HepG2 (cell line): Measurements from ENCODE around the gene THRSP. TPM values are rescaled to one million over a fixed set of nuclear protein-coding genes. Genes with fewer than 3 reads are reported as not detected.
A peak's percentile ranks its signal among the peaks of the same experiment; 100 is the strongest.

ENCODE experiments used
- ATAC-seq: fragments of 200-7000 bp; cut with Tn5 transposase; 3 replicates; pipeline ENCODE4 v1.9.1; 2020; ENCODE audit warnings: mild to moderate bottlenecking, moderate library complexity
- BruUV-seq: library from RNA; stranded (reverse); fragments of 400-500 nt; replicated peaks from 2 replicates; lab custom pipeline; 2021; lab: Mats Ljungman, UMichigan
- CTCF ChIA-PET: fragments of 300-600 bp; formaldehyde crosslinking; extraction: SDS; loops from one replicate; lab custom pipeline; 2021; ENCODE audit warnings: low total read pairs, inconsistent platforms, low intra/inter-chr PET ratio; lab: Yijun Ruan, JAX
- POLR2A ChIA-PET: fragments of 350-600 bp; sonication (Branson Sonifier 250); formaldehyde crosslinking; loops from one replicate; lab custom pipeline; 2020; ENCODE audit warnings: antibody characterized with exemption, inconsistent platforms; lab: Yijun Ruan, JAX
- DNase-seq: peaks from one replicate; pipeline ENCODE4 v3.0.0-alpha.2; 2015; ENCODE audit warnings: low spot score
- FAIRE-seq: peaks from 3 replicates; lab custom pipeline; 2011; peaks lifted over from hg19 to GRCh38; lab: Jason Lieb, UNC
- H2AFZ ChIP-seq: one replicate; pipeline ENCODE4 v1.6.1; 2011; ENCODE audit warnings: low read length, inconsistent platforms
- H3K27ac ChIP-seq: fragments of 300-600 bp; 3 replicates; pipeline ENCODE4 v1.8.0; 2011; ENCODE audit warnings: mixed run types, mild to moderate bottlenecking, mixed read lengths, low read length, inconsistent platforms; ENCODE audit not compliant: insufficient read depth; ENCODE audit errors: extremely low read length
- H3K27me3 ChIP-seq, 2 experiments: fragments of 200-600 bp in 1 of 2; 2 replicates in 1 of 2; 3 replicates in 1 of 2; pipeline versions ENCODE4 v1.6.0 to v1.8.0; 2011; ENCODE audit warnings: low read length in 2 of 2, mild to moderate bottlenecking in 2 of 2, moderate library complexity in 2 of 2, inconsistent platforms in 1 of 2; ENCODE audit not compliant: insufficient read depth in 2 of 2, control insufficient read depth in 1 of 2
- H3K36me3 ChIP-seq, 2 experiments: fragments of 200-600 bp in 1 of 2; replicated peaks in 1 of 2; 2 replicates in 1 of 2; 3 replicates in 1 of 2; pipeline versions ENCODE4 v1.5.1 to v1.8.0; 2011; ENCODE audit warnings: low read length in 2 of 2, inconsistent platforms in 1 of 2; ENCODE audit not compliant: insufficient read depth in 2 of 2, control insufficient read depth in 1 of 2
- H3K4me1 ChIP-seq: 2 replicates; pipeline ENCODE4 v1.5.1; 2012; ENCODE audit warnings: low read length, inconsistent platforms; ENCODE audit not compliant: insufficient read depth
- H3K4me2 ChIP-seq: 2 replicates; pipeline ENCODE4 v1.6.0; 2011; ENCODE audit warnings: low read depth, low read length, inconsistent platforms
- H3K4me3 ChIP-seq, 3 experiments: fragments of 200-600 bp in 1 of 3; sonication (generic), shearing (Covaris generic) in 1 of 3; replicated peaks in 1 of 3; 2 replicates each; pipeline ENCODE4 v1.5.1; 2011 to 2016; ENCODE audit warnings: low read length in 3 of 3, inconsistent platforms in 2 of 3, low read depth in 2 of 3, mild to moderate bottlenecking in 2 of 3, control low read depth in 1 of 3, mixed read lengths in 1 of 3; ENCODE audit not compliant: insufficient read depth in 1 of 3
- H3K79me2 ChIP-seq: one replicate; pipeline ENCODE4 v1.6.1; 2011; ENCODE audit warnings: low read length, inconsistent platforms; ENCODE audit not compliant: insufficient read depth
- H3K9ac ChIP-seq: 2 replicates; pipeline ENCODE4 v1.6.0; 2011; ENCODE audit warnings: mild to moderate bottlenecking, low read depth, low read length, inconsistent platforms; ENCODE audit not compliant: insufficient read depth
- H3K9me3 ChIP-seq: 2 replicates; pipeline ENCODE4 v1.5.1; 2012; ENCODE audit warnings: mild to moderate bottlenecking, low read length
- H4K20me1 ChIP-seq: 2 replicates; pipeline ENCODE4 v1.6.0; 2011; ENCODE audit warnings: inconsistent platforms, mild to moderate bottlenecking, low read length, moderate library complexity; ENCODE audit not compliant: insufficient read depth
- ARHGAP35 ChIP-seq: sonication (generic); formaldehyde crosslinking; IDR thresholded peaks from 2 replicates; pipeline ENCODE4 v1.9.0; 2022; ENCODE audit warnings: mild to moderate bottlenecking, inconsistent platforms, moderate library complexity, missing genetic modification reagents, borderline replicate concordance
- ATF7 ChIP-seq, 2 experiments: fragments of 450-650 bp in 1 of 2; sonication (generic) in 1 of 2; formaldehyde crosslinking in 1 of 2; IDR thresholded peaks; 2 replicates each; pipeline versions ENCODE4 v1.4.0 to v1.6.1; 2016 to 2020; ENCODE audit warnings: antibody characterized with exemption in 1 of 2, mild to moderate bottlenecking in 1 of 2, missing genetic modification reagents in 1 of 2
- BCL6 ChIP-seq: IDR thresholded peaks from 2 replicates; pipeline ENCODE4 v1.6.1; 2016; ENCODE audit warnings: missing genetic modification reagents, missing compliant biosample characterization
- CREB1 ChIP-seq, 2 experiments: fragments of 450-650 bp in 1 of 2; IDR thresholded peaks; 2 replicates each; pipeline ENCODE4 v1.6.1; 2016 to 2017; ENCODE audit warnings: control low read depth in 1 of 2, mild to moderate bottlenecking in 1 of 2, missing compliant biosample characterization in 1 of 2, missing genetic modification characterization in 1 of 2
- FLYWCH1 ChIP-seq: sonication (generic); formaldehyde crosslinking; IDR thresholded peaks from 2 replicates; pipeline ENCODE4 v1.8.1; 2023; ENCODE audit warnings: mild to moderate bottlenecking, missing genetic modification reagents
- FOSL2 ChIP-seq: sonication (generic); formaldehyde crosslinking; IDR thresholded peaks from 2 replicates; pipeline ENCODE4 v1.4.0; 2020; ENCODE audit warnings: missing genetic modification reagents
- LCORL ChIP-seq, 2 experiments: fragments of 450-650 bp in 1 of 2; sonication (generic) in 1 of 2; formaldehyde crosslinking in 1 of 2; IDR thresholded peaks; 2 replicates each; pipeline versions ENCODE4 v1.5.0 to v1.6.1; 2017 to 2020; ENCODE audit warnings: antibody characterized with exemption in 1 of 2, missing genetic modification reagents in 1 of 2
- REL ChIP-seq: sonication (generic); formaldehyde crosslinking; conservative IDR thresholded peaks from 2 replicates; pipeline ENCODE4 v1.8.0; 2022; ENCODE audit warnings: mild to moderate bottlenecking, missing genetic modification reagents, moderate library complexity
- TOPORS ChIP-seq: sonication (generic); formaldehyde crosslinking; IDR thresholded peaks from 2 replicates; pipeline ENCODE4 v1.8.0; 2023; ENCODE audit warnings: mild to moderate bottlenecking, missing genetic modification reagents
- ZNF232 ChIP-seq: sonication (generic); formaldehyde crosslinking; IDR thresholded peaks from 2 replicates; pipeline ENCODE4 v1.4.0; 2020; ENCODE audit warnings: missing genetic modification reagents, borderline replicate concordance
- ZNF563 ChIP-seq: sonication (generic); formaldehyde crosslinking; IDR thresholded peaks from 2 replicates; pipeline ENCODE4 v1.8.0; 2022; ENCODE audit warnings: mild to moderate bottlenecking, moderate library complexity, missing genetic modification reagents
- WGBS: methylation state at CpG from one replicate; pipeline ENCODE4 v1.1.6; 2017; ENCODE audit warnings: low lambda C conversion rate; 5-methylcytosine and 5-hydroxymethylcytosine counted together
- in situ Hi-C: cut with HindIII; loops from 2 replicates; pipeline ENCODE4 v1.10.0; 2017; ENCODE audit warnings: low pct_unique_long_range_greater_than_20kb; ENCODE audit not compliant: extremely low pct_ligation_motif_present
- intact Hi-C: fragments of 100-400 bp; cut with micrococcal nuclease; formaldehyde crosslinking; loops from one replicate; pipeline ENCODE4 v1.10.0; 2022; ENCODE audit not compliant: unreplicated experiment
- polyA plus RNA-seq, 8 experiments: library from polyadenylated mRNA; depleted of rRNA in 3 of 8; stranded (reverse) in 7 of 8; unstranded in 1 of 8; fragments of >200 nt; fragmentation: Illumina TruSeq in 4 of 8; extraction: Trizol in 4 of 8; gene quantifications; 2 replicates each; pipeline versions ENCODE4 v1.2.1 to v1.2.3, GENCODE V29; 2011 to 2016; ENCODE audit warnings: low read depth in 4 of 8, missing spikeins in 1 of 8, mixed read lengths in 1 of 8; ENCODE audit not compliant: insufficient read depth in 1 of 8
- total RNA-seq, 5 experiments: library from RNA; depleted of rRNA; stranded (reverse); fragments of >200 nt; fragmentation: Illumina TruSeq; extraction: Trizol; gene quantifications; 2 replicates each; pipeline ENCODE4 v1.2.3, GENCODE V29; 2016; ENCODE audit warnings: low read depth in 1 of 5
- TF ChIP-seq, protein P1 (sequence below): sonication (generic); formaldehyde crosslinking; IDR thresholded peaks from 2 replicates; pipeline ENCODE4 v1.4.0; 2020; ENCODE audit warnings: missing genetic modification reagents
- TF ChIP-seq, protein P2 (sequence below), 2 experiments: fragments of 450-650 bp in 1 of 2; sonication (generic) in 1 of 2; formaldehyde crosslinking in 1 of 2; IDR thresholded peaks; 2 replicates each; pipeline versions ENCODE4 v1.6.1 to v1.8.0; 2016 to 2022; ENCODE audit warnings: antibody characterized with exemption in 1 of 2, mild to moderate bottlenecking in 1 of 2, missing genetic modification reagents in 1 of 2

Gene THRSP
- total and polyA plus RNA-seq, 2 of the 13 experiments (the other 11 are each of a cell fraction or from before 2014, with no cell fraction given) = 0.13 to 0.58 TPM

DNA sequence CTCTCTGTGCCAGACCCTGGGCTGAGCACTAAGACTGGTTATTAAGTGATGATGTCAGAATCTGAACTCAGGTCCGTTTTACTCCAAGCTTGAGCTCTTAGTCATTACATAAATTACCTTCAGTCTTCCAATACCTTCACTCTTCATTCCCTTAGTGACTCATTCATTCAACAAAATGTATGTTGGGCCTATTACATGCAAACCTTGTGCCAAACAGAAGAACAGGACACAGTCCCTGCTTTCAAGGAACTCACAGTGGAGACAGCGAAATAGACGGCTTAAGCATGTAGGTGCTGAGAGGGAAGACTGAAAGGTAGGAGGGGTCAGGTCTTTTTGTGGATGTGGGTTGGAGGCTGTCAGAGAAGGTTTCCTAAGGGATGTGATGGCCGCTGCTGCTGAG, 43.9 kb upstream of the THRSP start:
- WGBS = 51% methylated on average over 4 of the region's 4 CpGs
- Histone ChIP-seq H3K36me3 (peaks cover 2 to 11% of the 10 kb centered on the region in 2 experiments; a peak in 4 of 5 replicates), H3K79me2 (no peaks in the 10 kb centered on the region), H3K27me3 (no peaks in the 10 kb centered on the region), H4K20me1 (no peaks in the 10 kb centered on the region), H3K4me2 (peak overlapping the region; percentile 26; the same call in 1 of the 2 replicates), H3K4me1 (peaks cover 48% of the 10 kb centered on the region), H3K9ac (no peak overlapping the region), H2AFZ (no peak overlapping the region), H3K4me3 (no peak overlapping the region), H3K27ac (no peak overlapping the region), H3K9me3 (no peaks in the 10 kb centered on the region)
- TSS peak; percentile 18 for BruUV-seq
- ATAC-seq = no peak
- ChIA-PET POLR2A (interaction anchor here (4.8 kb wide), 1 partner anchor 25 kb away, joined by 27 read pairs; the partner anchor contains the start of gene INTS4), CTCF (no interaction called here)
- in situ Hi-C loops = no loop called here
- peak; percentile 59 for DNase-seq
- FAIRE-seq = no peak
- intact Hi-C loops = no loop called here
- no peak for TF ChIP-seq ZNF232 (CRISPR knock-in tag)
- no peak for TF ChIP-seq ZNF563 (CRISPR knock-in tag)
- TF ChIP-seq LCORL (IDR thresholded peaks at IDR 0.05) = no peak
- TF ChIP-seq LCORL (CRISPR knock-in tag; IDR thresholded peaks at IDR 0.05) = no peak
- peak; percentile 35; the same call in 1 of the 2 replicates for TF ChIP-seq ATF7 (IDR thresholded peaks at IDR 0.05)
- no peak for TF ChIP-seq ATF7 (CRISPR knock-in tag; IDR thresholded peaks at IDR 0.05)
- TF ChIP-seq REL (CRISPR knock-in tag) = no peak
- TF ChIP-seq CREB1 (IDR thresholded peaks at IDR 0.05) = peak; percentile 59
- TF ChIP-seq CREB1 (CRISPR knock-in tag; IDR thresholded peaks at IDR 0.05) = no peak
- TF ChIP-seq, protein P1, sequence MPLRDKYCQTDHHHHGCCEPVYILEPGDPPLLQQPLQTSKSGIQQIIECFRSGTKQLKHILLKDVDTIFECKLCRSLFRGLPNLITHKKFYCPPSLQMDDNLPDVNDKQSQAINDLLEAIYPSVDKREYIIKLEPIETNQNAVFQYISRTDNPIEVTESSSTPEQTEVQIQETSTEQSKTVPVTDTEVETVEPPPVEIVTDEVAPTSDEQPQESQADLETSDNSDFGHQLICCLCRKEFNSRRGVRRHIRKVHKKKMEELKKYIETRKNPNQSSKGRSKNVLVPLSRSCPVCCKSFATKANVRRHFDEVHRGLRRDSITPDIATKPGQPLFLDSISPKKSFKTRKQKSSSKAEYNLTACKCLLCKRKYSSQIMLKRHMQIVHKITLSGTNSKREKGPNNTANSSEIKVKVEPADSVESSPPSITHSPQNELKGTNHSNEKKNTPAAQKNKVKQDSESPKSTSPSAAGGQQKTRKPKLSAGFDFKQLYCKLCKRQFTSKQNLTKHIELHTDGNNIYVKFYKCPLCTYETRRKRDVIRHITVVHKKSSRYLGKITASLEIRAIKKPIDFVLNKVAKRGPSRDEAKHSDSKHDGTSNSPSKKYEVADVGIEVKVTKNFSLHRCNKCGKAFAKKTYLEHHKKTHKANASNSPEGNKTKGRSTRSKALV (CRISPR knock-in tag) = no peak
- TF ChIP-seq BCL6 (CRISPR knock-in tag) = peak; percentile 75
- peak; percentile 76 for TF ChIP-seq FOSL2 (CRISPR knock-in tag)
- no peak for TF ChIP-seq ARHGAP35
- no peak for TF ChIP-seq TOPORS (CRISPR knock-in tag)
- TF ChIP-seq, protein P2, sequence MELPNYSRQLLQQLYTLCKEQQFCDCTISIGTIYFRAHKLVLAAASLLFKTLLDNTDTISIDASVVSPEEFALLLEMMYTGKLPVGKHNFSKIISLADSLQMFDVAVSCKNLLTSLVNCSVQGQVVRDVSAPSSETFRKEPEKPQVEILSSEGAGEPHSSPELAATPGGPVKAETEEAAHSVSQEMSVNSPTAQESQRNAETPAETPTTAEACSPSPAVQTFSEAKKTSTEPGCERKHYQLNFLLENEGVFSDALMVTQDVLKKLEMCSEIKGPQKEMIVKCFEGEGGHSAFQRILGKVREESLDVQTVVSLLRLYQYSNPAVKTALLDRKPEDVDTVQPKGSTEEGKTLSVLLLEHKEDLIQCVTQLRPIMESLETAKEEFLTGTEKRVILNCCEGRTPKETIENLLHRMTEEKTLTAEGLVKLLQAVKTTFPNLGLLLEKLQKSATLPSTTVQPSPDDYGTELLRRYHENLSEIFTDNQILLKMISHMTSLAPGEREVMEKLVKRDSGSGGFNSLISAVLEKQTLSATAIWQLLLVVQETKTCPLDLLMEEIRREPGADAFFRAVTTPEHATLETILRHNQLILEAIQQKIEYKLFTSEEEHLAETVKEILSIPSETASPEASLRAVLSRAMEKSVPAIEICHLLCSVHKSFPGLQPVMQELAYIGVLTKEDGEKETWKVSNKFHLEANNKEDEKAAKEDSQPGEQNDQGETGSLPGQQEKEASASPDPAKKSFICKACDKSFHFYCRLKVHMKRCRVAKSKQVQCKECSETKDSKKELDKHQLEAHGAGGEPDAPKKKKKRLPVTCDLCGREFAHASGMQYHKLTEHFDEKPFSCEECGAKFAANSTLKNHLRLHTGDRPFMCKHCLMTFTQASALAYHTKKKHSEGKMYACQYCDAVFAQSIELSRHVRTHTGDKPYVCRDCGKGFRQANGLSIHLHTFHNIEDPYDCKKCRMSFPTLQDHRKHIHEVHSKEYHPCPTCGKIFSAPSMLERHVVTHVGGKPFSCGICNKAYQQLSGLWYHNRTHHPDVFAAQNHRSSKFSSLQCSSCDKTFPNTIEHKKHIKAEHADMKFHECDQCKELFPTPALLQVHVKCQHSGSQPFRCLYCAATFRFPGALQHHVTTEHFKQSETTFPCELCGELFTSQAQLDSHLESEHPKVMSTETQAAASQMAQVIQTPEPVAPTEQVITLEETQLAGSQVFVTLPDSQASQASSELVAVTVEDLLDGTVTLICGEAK (IDR thresholded peaks at IDR 0.05) = no peak
- TF ChIP-seq, protein P2 (CRISPR knock-in tag; IDR thresholded peaks at IDR 0.05) = no peak
- no peak for TF ChIP-seq FLYWCH1 (CRISPR knock-in tag)
